ENCODE results near the gene SCN1A. TPM values are rescaled to one million over a fixed set of nuclear protein-coding genes. Genes with fewer than 3 reads are reported as not detected.

The SCN1A gene
- total and polyA plus RNA-seq, 2 of the 8 experiments (the other 6 are each of a cell fraction or from before 2014, with no cell fraction given): 0.18 to 1.9 TPM

DNA sequence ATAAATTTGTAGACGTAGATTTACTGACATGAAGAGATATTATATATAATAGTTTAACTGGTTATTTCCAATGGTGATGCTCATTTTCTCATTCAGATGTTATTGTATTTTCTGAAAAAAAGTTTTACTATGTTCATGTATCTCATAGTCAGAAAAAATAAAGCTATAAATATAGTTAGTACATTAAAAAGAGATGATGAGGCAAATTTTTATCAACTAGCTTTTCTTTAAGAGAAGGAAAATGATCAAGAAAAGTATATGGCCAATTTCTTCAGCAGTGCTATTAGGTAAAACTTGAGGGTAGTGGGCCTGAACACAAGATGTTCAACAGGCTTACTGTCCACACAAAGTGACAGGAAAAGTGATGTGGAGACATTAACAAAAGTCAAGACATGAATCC, 186.0 kb downstream of the SCN1A start (continued):
- no peak for TF ChIP-seq RAD21 (IDR thresholded peaks at IDR 0.05 in 1 of 2, conservative IDR thresholded peaks at IDR 0.05 in 1 of 2; ENCODE audit: low read depth in 2 of 2, low read length in 2 of 2)
